ENCODE results near the gene CAMSAP2. TPM values are rescaled to one million over a fixed set of nuclear protein-coding genes. Genes with fewer than 3 reads are reported as not detected.

The CAMSAP2 gene
- polyA plus RNA-seq, 1 of the 3 experiments (the other 2 are of a cell fraction), result 5.5 TPM

DNA sequence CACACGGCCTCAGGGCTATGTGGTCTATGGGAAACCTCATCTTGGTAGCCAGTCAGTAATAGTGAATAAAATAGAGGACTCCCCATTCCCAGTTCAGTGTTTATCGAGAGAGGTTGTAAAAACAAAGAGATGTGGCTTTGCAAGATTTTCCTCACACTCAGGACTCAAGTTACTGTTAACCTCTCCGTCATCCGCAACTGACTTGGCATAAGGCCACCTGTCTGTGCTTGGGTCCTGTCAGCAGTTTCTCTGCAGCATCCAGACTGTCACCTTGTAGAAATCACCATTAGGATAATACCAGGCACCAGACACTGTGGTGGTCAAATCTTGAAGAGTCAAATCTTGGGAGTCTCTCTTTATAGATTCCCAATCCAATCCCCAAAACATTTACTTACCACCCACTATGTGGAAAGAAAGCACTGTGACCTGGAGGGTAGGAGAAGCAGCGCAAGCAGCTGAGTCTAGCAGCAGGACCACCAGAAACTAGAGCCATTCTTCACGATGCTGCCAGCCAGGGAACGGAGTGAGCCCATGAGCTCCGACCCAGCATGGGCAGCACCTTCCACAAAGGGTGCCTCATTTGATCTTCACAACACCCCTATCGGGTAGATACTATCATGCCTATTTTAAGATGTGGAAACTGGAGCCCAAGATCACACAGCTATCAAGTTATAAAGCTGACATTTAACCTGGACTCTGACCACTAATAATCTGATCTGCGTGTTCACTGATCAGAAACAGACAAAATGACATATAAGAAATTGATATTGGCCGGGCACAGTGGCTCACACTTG is 128.5 kb downstream of the CAMSAP2 start:
- WGBS (ENCODE audit: low lambda C conversion rate), result 87% methylated on average over 7 of the region's 11 CpGs
- H3F3A ChIP-seq (replicated peaks; ENCODE audit: insufficient read depth), result peaks cover 10% of the 10 kb centered on the region
- TF ChIP-seq RAD21 (IDR thresholded peaks at IDR 0.05; ENCODE audit: low read length) (no peak), ELF1 (IDR thresholded peaks at IDR 0.05) (no peak), EZH2phosphoT487 (IDR thresholded peaks at IDR 0.05; ENCODE audit: borderline replicate concordance, low read depth) (no peak), JUND (IDR thresholded peaks at IDR 0.05) (no peak), FOXJ3 (CRISPR knock-in tag; IDR thresholded peaks at IDR 0.05) (no peak), GABPA (IDR thresholded peaks at IDR 0.05; ENCODE audit: low read depth) (no peak), SMC3 (IDR thresholded peaks at IDR 0.05; ENCODE audit: low read depth, low read length) (no peak), MAX (IDR thresholded peaks at IDR 0.05; ENCODE audit: low read depth) (no peak), FOSL2 (IDR thresholded peaks at IDR 0.05; ENCODE audit: borderline replicate concordance, low read depth) (no peak), REST (IDR thresholded peaks at IDR 0.05; ENCODE audit: low read depth, low read length) (no peak), RXRA (IDR thresholded peaks at IDR 0.05; ENCODE audit: borderline replicate concordance, low read depth) (no peak), FOXM1 (IDR thresholded peaks at IDR 0.05; ENCODE audit: low read depth) (no peak), TCF12 (IDR thresholded peaks at IDR 0.05) (no peak), NFIC (IDR thresholded peaks at IDR 0.05; ENCODE audit: borderline replicate concordance) (no peak), RCOR1 (IDR thresholded peaks at IDR 0.05; ENCODE audit: low read length) (no peak), MXI1 (IDR thresholded peaks at IDR 0.05; ENCODE audit: low read depth, low read length) (no peak), MEF2A (IDR thresholded peaks at IDR 0.05; ENCODE audit: borderline replicate concordance, low read depth) (no peak)
- TF ChIP-seq, protein P1, sequence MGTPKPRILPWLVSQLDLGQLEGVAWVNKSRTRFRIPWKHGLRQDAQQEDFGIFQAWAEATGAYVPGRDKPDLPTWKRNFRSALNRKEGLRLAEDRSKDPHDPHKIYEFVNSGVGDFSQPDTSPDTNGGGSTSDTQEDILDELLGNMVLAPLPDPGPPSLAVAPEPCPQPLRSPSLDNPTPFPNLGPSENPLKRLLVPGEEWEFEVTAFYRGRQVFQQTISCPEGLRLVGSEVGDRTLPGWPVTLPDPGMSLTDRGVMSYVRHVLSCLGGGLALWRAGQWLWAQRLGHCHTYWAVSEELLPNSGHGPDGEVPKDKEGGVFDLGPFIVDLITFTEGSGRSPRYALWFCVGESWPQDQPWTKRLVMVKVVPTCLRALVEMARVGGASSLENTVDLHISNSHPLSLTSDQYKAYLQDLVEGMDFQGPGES (IDR thresholded peaks at IDR 0.05; ENCODE audit: low read depth, low read length), result no peak
- TF ChIP-seq, protein P2, sequence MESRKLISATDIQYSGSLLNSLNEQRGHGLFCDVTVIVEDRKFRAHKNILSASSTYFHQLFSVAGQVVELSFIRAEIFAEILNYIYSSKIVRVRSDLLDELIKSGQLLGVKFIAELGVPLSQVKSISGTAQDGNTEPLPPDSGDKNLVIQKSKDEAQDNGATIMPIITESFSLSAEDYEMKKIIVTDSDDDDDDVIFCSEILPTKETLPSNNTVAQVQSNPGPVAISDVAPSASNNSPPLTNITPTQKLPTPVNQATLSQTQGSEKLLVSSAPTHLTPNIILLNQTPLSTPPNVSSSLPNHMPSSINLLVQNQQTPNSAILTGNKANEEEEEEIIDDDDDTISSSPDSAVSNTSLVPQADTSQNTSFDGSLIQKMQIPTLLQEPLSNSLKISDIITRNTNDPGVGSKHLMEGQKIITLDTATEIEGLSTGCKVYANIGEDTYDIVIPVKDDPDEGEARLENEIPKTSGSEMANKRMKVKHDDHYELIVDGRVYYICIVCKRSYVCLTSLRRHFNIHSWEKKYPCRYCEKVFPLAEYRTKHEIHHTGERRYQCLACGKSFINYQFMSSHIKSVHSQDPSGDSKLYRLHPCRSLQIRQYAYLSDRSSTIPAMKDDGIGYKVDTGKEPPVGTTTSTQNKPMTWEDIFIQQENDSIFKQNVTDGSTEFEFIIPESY (IDR thresholded peaks at IDR 0.05; ENCODE audit: borderline replicate concordance, low read depth), result no peak
- TF ChIP-seq, protein P3, sequence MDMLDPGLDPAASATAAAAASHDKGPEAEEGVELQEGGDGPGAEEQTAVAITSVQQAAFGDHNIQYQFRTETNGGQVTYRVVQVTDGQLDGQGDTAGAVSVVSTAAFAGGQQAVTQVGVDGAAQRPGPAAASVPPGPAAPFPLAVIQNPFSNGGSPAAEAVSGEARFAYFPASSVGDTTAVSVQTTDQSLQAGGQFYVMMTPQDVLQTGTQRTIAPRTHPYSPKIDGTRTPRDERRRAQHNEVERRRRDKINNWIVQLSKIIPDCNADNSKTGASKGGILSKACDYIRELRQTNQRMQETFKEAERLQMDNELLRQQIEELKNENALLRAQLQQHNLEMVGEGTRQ (IDR thresholded peaks at IDR 0.05; ENCODE audit: borderline replicate concordance, low read depth, low read length), result no peak
- CTCF ChIA-PET, result interaction anchor here (2.0 kb wide), 1 partner anchor 24 kb away, joined by 5 read pairs; no protein-coding TSS in a partner anchor
- H3K4me2 ChIP-seq, result no peak overlapping the region
- H4K20me1 ChIP-seq (ENCODE audit: insufficient read depth), result no peaks in the 10 kb centered on the region
- no peak overlapping the region for H3K27ac ChIP-seq (ENCODE audit: low read depth in 2 of 2, low read length in 1 of 2)
- H3K4me1 ChIP-seq (ENCODE audit: control insufficient read depth in 1 of 2, insufficient read depth in 2 of 2, low read depth in 1 of 2, low read length in 1 of 2), result peaks cover 0 to 4% of the 10 kb centered on the region in 2 experiments; a peak in 1 of 4 replicates
- H3K9me3 ChIP-seq, result no peaks in the 10 kb centered on the region
- H3K9me2 ChIP-seq, result no peaks in the 10 kb centered on the region
- no peak overlapping the region for H2AFZ ChIP-seq (ENCODE audit: low read depth)
- H3K79me2 ChIP-seq (ENCODE audit: insufficient read depth), result no peaks in the 10 kb centered on the region
- no peaks in the 10 kb centered on the region for H3K27me3 ChIP-seq (ENCODE audit: insufficient read depth)
- POLR2A ChIA-PET, result no interaction called here
- no peak overlapping the region for H3K9ac ChIP-seq
- H3K36me3 ChIP-seq (replicated peaks in 1 of 2; ENCODE audit: control insufficient read depth in 1 of 2, insufficient read depth in 2 of 2, low read length in 1 of 2), result peaks cover 16% of the 10 kb centered on the region in 2 experiments
- no peak for DNase-seq
- H3K4me3 ChIP-seq (ENCODE audit: low read depth in 2 of 2, low read length in 1 of 2), result no peak overlapping the region
